GM18498 (cell line): ENCODE measurements around the gene CYP2F1.
"Not testable (repeated sequence)": the region's sequence is repeated elsewhere in the genome, so short reads cannot be mapped to it uniquely, and the experiment has no call there.

ENCODE experiments used
- ATAC-seq: cut with Tn5 transposase; IDR thresholded peaks from one replicate; pipeline ENCODE4 v1.9.1; 2021; ENCODE audit warnings: mild to moderate bottlenecking, moderate library complexity; ENCODE audit not compliant: unreplicated experiment

The CYP2F1 gene

DNA sequence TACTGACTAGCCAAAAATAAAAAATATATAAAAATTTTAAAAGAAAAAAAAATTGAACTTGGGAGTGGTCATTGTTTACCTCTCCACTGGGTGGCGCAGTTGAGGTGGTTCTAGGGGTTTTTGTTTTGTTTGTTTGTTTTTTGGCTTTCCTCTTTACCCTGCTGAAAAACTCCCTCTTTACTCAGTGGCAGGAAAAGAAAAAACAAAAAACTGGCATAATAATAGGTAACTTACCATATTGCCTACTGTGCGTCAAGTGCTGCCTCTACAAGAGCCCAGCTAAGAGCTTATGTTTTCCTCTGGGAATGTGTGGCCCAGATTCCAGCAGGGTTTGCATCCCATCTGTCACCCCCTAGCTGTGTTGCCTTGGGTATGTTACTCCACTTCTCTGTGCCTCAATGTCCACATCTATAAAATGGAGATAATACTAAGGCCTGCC lies 12.6 kb downstream of the CYP2F1 start:
- not testable (repeated sequence) for ATAC-seq

DNA sequence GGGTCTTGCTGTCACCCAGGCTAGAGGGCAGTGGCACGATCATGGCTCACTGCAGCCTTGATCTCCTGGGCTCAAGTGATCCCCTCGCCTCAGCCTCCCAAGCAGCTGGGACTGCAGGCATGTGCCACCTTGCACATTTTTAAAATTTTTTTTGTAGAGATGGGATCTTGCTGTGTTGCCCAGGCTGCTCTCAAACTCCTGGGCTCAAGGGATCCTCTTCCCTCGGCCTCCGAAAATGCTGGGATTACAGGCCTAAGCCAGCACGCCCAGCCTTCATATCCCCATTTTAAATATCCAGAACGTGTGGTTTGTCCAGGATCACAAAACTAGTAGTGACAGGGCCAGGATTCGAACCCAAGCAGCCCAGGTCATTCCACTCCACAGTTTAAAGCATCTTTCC lies 13.1 kb downstream of the CYP2F1 start:
- not testable (repeated sequence) for ATAC-seq

DNA sequence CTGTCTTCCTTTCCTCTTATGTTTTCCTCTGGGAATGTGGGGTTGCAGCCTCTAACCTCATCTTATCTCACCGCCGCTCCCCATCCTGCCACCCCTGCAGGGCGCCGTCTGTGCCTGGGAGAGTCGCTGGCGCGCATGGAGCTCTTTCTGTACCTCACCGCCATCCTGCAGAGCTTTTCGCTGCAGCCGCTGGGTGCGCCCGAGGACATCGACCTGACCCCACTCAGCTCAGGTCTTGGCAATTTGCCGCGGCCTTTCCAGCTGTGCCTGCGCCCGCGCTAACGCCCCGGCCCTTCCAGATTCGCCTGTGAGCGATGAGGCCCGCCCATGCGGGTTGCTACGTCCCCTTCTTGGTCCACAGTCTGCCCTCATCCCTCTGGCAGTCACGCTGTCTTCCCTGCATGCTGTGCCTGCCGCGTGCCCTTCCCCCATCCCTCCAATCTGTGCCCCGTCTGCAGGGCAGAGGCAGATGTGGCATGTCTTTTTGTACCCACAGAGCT lies 13.6 kb downstream of the CYP2F1 start:
- ATAC-seq = peak; percentile 54

DNA sequence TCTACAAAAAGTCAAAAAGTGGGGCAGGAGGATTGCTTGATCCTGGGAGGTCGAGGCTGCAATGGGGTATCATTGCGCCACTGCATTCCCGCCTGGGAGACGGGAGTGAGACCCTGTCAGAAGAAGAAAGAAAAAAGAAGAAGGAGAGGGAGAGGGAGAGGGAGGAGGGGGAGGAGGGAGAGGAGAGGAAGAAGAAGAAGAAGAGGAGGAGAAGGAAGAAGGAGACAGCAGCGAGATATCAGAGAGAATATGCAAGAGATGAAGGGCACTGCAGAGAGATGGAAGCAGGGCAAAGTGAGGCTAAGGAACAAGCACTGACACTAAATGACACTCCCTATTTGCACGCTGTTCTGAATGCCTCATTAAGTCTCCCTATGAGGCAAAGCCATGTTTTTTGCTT lies 14.5 kb downstream of the CYP2F1 start:
- no peak for ATAC-seq

DNA sequence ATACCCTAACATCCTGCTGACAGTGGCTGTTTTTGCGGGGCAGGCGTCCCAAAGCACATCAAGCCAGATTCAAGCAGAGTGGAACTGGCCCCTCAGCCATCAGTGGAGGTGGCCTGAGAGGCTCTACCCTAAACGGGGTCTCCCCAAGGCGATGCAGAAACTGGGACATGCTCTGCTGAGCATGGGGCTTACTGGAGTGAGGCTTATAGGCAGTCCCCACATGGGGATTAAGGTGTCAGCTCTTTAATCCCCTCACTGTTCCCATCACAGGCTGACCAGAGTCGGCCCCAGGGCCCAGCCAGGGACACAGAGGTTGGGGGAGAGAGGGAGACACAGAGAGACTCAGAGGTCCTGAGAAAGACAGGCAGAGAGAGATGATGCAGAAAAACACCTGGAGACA lies 17.0 kb downstream of the CYP2F1 start:
- no peak for ATAC-seq

DNA sequence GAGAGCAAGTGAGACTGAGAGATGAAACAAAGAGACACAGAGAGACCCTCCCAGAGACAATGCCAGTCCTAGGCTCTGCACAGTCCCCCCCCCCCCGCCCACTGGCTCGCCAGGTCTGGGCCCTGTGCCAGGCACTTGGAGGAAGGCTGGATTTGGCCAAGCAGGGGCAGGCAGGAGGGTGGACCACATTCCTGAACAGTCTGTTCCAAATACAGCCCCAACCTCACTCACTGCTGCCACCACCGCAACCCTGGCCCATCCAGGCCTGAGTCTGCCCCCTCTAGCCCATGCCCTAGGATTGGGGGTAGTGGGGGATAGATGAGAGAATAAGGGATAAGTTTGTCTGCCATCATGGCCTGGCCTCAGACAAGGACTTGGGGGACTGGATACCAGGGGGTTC lies 19.0 kb downstream of the CYP2F1 start:
- ATAC-seq = no peak

DNA sequence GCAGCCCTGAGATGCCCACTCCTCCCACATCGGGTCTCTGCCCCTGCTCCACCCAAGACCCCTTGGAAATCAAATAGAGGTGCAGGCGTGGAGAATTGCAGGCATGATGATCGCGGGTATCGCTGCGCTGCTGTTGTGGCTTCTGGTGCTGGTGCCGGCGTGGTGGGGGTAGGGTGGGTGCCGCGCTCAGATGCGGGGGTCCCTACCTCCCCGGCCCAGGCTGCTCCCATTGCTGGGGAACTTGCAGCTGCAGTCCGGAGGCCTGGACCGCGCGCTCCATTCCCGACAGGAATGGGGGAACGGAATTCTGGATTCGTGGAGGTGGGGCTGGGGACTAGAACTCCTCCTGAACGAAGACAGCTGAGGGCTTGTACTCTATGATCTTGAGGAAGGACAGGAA lies 20.4 kb downstream of the CYP2F1 start:
- ATAC-seq = no peak

DNA sequence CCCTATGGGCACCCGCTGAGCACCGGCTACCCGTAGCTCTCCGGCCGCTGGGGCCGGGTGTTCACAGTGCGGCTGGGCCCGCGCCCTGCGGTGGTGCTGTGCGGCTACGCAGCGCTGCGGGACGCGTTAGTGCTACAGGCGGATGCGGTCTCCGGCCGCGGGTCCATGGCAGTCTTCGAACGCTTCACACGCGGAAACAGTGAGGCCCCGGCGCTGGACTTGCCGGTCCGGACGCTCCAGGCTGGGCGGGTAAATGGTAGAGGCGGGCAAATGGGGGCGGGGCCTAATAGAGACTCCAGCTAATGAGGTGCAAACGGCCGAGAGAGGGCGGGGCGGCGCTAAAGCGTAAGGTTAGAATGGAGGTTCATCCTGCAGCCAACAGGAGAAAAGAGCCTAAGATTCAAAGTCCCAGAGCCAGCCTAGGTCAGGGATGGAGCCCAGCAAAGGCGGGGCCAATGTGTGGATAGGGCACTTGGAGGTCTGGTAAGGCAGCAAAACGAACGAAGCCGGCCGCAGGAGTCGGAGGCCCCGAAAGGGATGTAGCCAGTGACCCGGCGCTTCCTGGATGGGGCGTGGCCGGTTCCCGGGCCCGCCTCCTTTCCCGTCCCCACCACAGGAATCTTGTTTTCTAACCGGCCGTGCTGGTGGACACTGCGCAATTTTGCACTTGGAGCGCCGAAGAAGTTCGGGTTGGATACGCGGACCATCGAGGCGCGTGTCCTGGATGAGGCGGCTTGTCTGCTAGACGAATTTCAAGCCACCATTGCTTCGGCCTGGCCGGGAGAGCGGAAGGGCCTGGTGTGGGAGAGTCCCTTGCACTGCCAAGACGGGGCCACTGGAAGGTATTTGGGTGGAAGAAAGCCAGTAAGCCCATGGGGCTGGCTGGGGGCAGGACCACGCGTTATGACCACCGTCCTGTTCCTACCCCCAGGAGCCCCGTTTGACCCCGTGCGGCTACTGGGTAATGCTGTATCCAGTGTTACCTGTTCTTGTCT lies 21.5 kb downstream of the CYP2F1 start:
- ATAC-seq = peak; percentile 63

DNA sequence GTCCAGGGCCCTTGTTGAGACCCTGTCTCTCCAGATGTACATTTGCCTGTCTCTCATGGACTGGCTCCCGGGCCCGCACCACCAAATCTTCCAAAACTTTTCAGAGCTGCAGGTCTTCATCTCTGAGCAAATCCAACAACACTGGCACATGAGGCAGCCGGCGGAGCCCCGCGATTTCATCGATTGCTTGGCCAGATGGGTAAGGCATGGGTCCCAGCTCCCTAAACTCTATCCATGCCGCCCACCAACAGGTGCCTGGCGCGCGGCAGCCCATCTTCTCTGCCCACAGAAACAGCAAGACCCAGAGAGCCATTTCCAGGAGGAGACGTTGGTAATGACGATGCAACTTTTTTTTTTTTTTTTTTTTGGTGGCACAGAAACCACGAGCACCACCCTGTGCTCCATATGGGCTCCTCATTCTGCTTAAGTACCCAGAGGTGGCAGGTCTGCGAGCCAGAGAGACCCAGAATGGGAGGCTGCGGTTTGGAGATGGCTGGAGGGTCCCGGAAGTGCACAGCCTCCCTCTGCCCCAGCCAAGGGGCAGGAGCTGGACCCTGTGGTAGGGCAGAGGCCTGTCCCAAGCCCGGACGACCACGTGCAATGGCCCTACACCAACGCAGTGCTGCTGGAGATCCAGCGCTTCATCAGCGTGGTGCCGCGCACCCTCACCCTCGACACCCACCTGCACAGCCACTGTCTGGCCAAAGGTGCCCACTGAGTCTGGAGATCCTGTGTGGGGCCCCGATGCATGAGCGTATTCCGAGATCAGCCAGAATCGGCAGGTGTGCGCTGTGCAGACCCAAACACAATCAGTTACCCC lies 22.6 kb downstream of the CYP2F1 start:
- ATAC-seq = no peak

DNA sequence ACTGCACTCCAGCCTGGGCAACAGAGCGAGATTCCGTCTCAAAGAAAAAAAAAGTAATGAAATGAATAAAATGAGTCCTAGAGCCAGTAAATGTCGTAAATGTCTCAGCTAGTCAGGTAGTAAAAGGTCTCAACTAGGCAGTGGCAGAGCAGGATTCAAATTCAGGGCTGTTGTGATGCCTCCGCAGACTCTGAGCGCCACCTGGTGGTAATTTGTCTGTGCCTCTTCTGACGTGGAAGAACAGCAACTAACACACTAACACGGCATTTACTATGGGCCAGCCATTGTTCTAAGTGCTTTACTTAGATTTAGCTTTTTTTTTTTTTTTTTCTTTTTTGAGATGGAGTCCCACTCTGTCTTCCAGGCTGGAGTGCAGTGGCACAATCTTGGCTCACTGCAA lies 30.2 kb downstream of the CYP2F1 start:
- ATAC-seq = no peak

DNA sequence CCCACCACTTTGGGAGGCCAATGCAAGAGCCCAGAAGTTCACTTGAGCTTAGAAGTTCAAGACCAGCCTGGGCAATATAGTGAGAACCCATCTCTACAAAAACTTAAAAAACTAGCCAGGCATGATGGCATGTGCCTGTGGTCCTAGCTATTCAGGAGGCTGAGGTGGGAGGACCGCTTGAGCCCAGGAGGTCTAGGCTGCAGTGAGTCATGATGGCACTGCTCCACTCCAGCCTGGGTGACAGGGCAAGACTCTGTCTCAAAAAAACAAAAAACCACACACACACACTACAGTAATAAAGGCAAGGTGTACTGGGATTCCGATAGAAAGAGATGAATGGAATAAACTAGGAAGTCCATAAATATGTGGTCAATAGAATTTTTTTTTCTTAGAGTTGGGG lies 35.6 kb downstream of the CYP2F1 start:
- ATAC-seq = no peak

DNA sequence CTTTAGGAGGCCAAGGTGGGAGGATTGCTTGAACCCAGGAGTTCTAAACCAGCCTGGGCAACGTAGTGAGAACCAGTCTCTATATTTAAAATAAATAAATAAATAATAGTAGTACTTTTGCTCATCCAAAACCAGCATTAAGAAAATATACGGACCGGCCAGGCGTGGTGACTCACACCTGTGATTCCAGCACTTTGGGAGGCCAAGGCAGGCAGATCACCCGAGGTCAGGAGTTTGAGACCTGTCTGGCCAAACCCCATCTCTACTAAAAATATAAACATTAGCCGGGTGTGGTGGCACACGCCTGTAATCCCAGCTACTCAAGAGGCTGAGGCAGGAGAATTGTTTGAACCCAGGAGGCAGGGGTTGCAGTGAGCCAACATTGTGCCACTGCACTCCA lies 36.8 kb downstream of the CYP2F1 start:
- not testable (repeated sequence) for ATAC-seq

DNA sequence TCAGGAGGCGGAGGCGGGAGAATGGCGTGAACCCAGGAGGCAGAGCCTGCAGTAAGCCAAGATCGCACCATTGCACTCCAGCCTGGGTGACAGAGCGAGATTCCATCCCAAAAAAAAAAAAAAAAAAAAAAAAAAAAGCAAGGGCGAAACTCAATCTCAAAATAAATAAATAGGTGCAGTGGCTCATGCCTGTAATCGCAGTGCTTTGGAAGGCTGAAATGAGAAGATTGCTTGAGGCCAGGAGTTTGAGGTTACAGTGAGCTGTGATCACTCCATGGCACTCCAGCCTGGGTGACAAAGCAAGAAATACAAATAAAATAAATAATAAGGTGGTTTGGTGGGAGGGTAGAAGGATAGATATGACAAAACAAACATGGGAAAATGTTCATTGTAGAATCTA lies 39.8 kb downstream of the CYP2F1 start:
- no peak for ATAC-seq

DNA sequence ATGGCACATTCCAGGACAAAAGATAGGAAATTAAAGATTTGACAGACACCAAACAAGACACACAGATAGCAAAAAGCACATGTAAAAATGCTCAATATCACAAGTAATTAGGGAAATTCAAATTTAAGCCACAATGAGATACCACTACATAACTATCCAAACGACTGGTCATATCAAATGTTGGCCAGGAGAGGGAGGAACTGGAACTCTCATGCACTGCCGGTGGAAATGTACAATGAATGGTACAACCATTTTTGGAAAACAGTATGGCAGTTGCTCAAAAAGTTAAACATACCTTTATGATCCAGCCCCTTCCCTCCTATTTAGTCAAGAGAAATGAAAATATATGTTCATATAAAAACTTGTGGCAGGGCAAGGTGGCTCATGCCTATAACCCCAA lies 42.0 kb downstream of the CYP2F1 start:
- ATAC-seq = no peak

DNA sequence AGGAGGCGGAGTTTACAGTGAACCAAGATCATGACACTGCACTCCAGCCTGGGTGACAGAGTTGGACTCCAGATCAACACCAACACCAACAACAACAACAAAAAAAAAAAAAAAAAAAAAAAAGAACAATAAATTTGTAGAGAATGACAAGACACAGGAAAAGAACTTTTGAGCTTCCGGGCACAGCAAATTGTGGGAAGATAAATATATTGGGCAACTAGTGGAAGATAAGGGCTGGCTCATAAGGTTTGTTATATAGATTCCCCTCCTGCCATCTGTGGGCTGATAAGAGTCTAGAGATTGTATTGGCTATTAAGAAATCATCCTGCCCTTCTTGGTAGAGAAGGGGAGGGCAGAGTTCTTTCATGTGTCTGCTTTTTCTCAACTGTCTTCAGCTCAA lies 45.6 kb downstream of the CYP2F1 start:
- ATAC-seq = no peak

DNA sequence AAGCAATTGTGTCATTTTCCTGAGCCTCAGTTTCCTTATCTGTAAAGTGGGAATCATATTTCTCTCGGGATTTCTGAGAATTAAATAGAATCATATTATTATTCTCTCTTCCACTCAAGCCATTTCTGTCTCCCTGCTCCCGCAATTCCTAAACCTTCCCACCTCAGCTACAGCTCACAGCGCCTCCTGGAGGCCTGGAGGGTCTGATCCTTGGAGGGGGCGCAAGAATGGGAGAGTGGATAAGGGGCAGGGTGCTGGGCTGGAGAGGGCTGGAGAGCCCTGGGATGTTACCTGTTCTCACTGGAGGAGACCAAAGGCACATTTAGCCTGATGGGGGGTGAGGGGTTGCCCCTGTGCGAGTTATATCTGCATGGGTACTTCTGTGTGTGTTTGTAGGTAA lies 47.7 kb downstream of the CYP2F1 start:
- no peak for ATAC-seq

DNA sequence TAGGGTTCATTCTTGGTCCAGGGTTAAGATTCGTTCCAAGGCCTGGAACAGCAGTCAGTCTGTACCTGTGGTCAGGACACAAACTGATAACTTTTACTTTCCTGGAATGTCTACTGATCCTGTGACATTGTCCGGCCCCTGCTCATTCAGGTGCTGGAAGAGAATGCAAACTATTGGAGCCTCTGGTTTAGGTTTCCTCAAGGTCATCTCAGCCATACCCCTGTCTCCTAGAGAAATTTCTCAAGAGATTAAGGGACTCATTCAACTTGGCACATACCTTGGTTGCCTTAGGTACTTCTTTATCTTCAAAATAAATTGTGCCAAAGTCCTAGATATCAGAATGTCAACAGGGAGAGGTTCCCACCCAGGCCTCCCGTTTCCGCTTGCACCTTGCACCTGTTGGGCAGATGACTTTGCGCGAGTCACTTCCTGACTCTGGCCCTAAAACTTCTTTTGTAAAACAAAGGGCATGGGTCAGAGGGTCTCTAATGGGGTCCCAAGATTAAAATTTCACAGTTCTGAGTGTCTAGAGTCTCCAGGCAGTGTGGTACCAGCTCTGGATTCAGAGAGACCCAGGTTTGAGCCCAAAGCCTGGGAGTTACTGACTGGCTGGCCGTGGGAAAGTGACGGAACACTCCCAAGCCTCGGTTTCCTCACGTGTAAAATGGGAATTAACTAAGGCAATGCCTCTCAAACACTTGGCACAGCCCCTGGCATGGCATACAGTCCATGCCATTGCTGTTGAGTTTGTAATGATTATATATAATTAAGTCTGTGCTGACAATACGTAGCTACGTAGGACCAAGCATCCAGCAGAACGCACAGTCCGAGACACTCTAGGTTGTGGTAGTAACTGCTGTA lies 52.9 kb downstream of the CYP2F1 start:
- ATAC-seq = no peak

DNA sequence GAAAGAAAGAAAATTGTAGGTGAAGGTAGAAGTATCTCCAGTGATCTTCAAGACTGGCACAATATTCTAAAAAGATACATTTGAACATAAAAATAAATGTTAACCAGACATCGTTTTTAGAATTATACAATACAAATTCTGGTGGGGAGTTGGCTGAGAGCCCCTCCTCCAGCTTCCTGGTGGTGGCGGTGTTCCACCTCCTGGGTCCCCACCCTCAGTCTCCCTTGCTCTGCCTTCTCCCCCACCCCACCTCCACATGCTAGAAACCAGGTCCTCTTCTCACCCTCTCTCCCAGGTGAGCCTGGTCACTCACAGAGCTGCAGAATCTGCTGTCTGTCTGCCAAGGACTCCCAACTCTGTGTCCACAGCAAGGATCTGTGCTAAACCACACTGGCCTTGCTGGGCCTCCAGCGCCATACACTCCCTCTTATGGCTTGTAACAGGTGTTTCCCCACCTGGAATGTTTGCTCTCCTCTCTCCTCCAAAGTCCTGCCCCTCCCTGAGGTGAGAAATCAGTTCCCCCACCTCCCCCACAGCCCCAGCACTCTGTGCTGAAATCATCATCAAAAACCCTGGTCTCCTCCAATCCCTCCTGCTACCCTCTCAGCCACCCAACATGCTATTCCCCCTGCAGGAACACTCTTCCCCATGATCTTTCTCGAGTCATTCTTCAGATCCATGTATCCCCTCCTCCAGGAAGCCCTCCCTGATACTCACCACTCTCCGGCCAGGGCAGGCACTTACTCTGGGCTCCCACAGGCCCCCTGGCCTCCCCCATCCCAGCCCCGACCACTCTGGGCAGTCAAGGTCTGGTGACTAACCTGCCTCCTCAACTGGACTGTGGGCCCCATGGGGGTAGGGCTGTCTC lies 58.3 kb downstream of the CYP2F1 start:
- ATAC-seq = no peak

DNA sequence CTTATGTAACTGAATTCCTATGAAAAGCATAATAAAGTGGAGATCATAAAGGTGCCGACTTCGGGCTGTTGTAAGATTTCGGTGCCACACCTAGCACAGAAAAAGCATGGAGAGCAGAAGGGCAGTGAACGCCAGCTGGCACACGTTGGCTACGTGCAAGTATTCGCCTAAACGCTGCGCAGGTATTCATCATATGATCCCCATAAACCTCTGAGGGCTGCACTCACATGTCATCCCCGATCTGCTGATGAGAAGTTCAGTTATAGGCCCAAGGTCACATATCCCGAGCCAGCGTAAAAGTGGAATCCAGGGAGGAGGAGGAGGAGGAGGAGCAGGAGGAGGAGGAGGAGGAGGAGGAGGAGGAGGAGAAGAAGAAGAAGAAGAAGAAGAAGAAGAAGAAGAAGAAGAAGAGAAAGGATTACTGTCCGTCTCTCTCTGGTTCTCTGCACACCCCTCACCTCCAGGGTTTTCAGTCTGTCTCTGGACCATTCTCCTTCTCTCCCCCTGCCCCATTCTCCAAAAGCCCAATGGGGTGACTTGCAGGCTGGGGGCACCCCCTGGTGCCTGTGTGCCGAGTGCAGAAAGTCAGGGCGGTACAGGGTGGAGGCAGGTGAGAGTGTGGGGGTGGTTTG lies 60.2 kb downstream of the CYP2F1 start:
- ATAC-seq = no peak
